RCC 7860 (cell line): ENCODE measurements around the gene SLC35F2.
"Not testable (repeated sequence)": the region's sequence is repeated elsewhere in the genome, so short reads cannot be mapped to it uniquely, and the experiment has no call there.

Experiments
- DNase-seq: peaks from one replicate; pipeline ENCODE4 v3.0.0-alpha.2; 2015; ENCODE audit warnings: low spot score
- FAIRE-seq: peaks from 2 replicates; lab custom pipeline; 2012; peaks lifted over from hg19 to GRCh38; lab: Jason Lieb, UNC

Gene SLC35F2

GRCh38 chr11:107842412-107843100, 16.0 kb downstream of the SLC35F2 start:
- no peak for FAIRE-seq
- DNase-seq = no peak

GRCh38 chr11:107840129-107840484, 18.5 kb downstream of the SLC35F2 start:
- no peak for DNase-seq
- FAIRE-seq = no peak

- no peak for DNase-seq
- FAIRE-seq = no peak
Observed at GRCh38 chr11:107836851-107837250, 21.7 kb downstream of the SLC35F2 start.

GRCh38 chr11:107834995-107835394, 23.6 kb downstream of the SLC35F2 start:
- DNase-seq (no peak), FAIRE-seq (no peak)

DNA sequence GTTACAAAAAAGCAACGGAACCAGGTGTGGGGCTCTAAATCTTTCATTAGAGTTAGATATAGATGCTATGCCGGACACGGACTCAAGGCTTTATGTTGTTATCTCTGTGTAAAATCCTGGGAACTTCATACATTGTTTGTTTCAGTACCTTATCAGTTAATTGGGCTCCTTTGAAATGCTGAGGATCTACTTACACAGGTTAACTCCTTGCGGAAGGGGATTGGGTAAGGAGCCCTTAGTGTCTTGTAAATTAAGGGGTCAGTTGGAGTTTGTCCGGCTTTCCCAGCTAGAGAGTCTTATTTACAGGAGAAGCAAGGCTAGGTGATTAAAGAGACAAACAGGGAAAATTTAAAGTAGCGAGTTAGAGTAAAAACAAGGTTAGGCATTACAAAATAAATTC, 24.7 kb downstream of the SLC35F2 start:
- not testable (repeated sequence) for DNase-seq, FAIRE-seq

DNA sequence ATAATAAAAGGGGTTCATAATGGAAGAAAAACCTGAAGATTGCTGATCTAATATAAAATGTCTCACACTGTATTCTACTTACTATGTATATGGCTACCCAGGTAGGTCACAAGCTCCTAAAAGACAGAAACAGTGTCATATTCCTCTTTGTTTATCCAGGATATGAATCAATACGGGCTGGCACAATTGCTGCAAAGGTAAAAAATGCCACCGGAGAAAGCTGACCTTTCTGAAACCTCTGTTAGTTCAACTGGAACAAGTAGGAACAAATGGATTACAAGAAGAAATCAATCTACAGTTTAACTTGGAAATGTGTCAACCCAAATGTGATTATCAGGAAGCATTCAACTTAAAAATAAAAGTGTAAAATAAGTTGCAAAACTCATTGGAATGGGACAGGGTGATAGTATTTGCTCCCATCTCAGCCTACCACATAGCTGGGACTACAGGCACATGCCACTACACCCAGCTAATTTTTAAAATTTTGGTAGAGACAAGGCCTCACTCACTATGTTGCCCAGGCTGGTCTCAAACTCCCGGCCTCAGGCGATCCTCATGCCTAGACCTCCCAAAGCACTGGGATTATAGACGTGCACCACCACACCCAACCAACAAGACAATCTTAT, 27.6 kb downstream of the SLC35F2 start:
- FAIRE-seq (peak; percentile 58), DNase-seq (no peak)

DNA sequence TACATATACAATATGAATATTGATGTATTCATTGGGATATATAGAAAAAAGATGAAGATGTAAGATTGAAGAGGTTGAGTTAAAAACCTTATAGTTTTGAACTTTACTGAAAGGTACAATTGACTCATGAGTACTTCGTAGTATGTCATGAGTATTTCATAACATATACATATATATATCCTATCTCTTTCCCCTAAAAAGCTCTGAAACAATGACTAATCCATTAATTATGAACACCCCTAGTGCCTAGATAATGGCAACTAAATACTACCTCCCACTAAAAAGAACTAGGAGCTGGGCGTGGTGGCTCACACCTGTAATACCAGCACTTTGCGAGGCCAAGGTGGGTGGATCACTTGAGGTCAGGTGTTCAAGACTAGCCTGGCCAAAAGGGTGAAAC, 31.5 kb downstream of the SLC35F2 start:
- DNase-seq = no peak
- FAIRE-seq = no peak

DNA sequence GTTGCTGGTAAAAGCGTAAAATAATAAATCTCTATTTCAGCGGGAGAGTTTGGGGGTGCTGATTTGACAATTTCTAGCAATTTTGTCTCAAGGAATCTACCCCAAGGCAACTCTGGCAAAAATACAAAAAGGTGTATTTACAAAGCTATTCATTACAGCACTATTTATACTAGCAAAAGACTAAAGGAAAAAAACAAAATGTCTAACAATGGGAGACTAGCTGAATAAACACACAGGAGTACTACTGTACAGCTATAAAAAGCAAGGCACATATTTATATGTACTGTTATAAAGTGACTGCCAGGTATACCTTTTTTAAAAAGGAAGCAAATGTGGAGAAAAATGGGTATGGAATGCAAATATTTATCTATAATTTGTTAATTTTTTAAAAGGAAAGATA, 32.7 kb downstream of the SLC35F2 start:
- FAIRE-seq = no peak
- DNase-seq = no peak

DNA sequence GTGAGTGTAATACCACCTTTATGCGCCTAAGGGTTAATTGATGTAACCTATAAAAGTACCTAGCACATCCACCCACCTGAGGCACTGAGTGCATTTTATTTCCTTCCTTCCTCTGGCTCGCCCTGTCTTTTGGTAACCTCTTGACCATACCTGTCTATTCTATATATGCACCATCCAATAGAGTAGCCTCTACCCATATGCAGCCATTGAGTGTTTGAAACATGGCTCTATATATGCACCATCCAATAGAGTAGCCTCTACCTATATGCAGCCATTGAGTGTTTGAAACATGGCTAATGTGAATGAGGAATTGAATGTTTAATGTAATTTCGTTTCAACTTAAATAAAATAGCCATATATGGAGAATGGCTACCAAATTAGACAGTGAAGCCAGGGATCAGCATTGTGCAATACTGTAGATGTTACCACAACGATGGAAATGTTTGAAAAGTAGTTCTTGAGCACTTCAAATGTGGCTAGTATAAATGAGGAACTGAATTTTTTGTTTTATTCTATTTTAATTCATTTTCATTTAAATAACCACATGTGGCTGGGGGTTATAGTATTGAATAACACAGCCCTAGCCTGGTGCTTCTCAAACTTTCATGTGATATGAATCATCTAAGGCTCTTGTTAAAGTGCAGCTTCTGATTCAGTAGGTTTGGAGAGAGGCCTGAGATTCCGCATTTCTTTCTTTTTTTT, 33.8 kb downstream of the SLC35F2 start:
- FAIRE-seq (no peak), DNase-seq (no peak)

DNA sequence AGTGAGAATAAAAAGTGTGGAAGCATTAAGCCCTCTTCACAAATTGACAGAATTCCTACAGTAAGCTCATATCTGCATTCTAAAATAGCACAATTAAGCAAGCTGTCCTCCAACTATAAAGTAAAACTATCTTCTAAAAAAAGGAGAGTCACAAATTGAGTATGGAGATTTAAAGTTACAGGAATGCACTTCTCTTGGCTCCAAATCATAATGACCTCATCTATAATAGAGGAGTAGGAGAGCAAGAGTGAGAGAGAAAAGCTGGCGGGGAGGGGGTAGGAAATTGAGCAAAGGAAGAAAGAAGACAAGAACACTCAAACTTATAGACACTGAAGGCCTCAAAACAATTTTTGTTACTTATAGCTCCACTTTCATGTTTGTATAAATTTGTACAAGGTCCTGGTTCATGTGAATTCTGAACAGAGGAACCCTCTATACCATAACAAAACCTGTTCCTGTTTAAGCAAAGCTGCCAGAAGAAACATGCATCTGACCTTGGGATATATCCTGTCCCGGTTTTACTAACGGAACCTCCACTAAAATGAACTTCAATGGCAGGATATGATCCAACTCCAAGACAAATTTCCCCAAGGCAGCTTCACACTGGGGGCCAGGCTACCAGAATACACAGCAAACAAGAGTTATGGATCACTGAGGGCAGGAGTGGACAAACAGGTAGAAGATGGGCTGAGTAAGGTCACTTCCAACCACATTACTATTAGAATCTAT, 37.2 kb downstream of the SLC35F2 start:
- DNase-seq (no peak), FAIRE-seq (no peak)

DNA sequence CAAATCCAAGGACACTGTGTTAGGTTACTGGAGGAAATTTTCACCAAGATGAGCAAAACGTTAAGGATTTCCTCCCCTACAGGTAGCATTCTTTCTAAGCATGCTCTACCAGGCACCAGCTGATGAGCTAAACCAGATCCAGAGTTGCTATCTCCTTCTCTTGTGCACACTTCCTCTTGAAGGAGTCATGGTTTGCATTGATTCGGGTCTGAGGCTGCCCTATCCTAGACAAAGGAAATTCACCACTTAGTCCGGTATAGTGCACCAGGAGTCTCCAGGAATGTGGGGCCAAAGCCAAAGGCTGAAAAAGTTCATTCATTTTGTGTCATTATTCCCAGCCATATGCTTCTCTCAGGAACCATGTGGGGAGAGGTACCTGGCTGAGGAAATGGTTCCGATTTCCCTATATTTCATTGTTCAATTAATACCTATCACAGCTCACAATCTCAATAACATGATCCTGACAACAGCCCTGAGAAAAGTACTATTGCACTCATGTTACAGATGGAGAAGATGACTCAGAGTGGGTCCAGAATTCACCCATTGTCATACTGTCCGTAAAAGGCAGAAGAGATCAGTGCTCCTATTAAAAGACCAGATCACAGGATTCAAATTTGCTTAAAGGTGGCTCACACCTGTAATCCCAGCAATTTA, 39.1 kb downstream of the SLC35F2 start:
- DNase-seq (no peak), FAIRE-seq (no peak)

- DNase-seq (no peak), FAIRE-seq (no peak)
Observed at GRCh38 chr11:107818491-107818890, 40.1 kb downstream of the SLC35F2 start.

GRCh38 chr11:107816028-107816427, 42.6 kb downstream of the SLC35F2 start:
- DNase-seq (no peak), FAIRE-seq (no peak)

- DNase-seq (no peak), FAIRE-seq (no peak)
Observed at GRCh38 chr11:107810875-107811274, 47.7 kb downstream of the SLC35F2 start.

DNA sequence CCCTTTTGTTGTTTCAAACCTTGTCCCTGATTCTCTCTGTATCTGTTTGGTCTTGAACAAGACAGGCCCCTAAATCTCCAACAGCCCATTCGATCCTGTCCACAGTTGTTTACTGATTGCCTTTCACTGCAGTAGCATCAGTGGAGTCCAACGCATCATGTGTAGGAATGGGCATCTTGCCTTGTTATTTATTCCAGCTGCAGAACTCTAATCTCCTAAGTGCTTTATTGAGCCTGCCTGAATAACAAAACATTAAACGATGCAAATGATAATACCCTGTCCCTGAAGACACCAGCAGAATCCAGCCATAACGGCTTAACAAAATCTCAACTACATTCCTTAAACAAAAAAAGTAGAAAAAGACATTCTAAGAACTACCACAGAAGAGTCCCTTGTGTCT, 50.1 kb downstream of the SLC35F2 start:
- DNase-seq (no peak), FAIRE-seq (no peak)

GRCh38 chr11:107804971-107805370, 53.6 kb downstream of the SLC35F2 start:
- no peak for FAIRE-seq
- no peak for DNase-seq

- DNase-seq = no peak
- no peak for FAIRE-seq
Observed at GRCh38 chr11:107804211-107804610, 54.4 kb downstream of the SLC35F2 start.

DNA sequence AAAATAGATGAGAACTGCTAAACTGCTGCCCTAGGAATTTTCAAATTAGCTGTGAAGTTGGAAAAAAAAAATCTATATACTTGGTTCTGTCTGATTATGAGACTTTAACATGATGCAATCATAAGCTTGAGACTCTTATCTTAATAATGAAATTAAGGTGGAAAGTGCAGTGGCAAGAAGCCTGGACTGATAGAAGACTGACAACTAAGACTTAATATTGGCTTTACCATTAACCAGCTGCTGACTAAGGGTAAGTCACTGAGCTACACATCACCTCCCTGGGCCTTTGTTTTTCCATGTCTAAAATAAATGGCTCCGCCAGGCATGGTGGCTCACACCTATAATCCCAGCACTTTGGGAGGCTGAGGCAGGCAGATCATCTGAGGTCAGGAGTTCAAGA, 56.9 kb downstream of the SLC35F2 start:
- FAIRE-seq (peak; percentile 91), DNase-seq (peak; percentile 79)

DNA sequence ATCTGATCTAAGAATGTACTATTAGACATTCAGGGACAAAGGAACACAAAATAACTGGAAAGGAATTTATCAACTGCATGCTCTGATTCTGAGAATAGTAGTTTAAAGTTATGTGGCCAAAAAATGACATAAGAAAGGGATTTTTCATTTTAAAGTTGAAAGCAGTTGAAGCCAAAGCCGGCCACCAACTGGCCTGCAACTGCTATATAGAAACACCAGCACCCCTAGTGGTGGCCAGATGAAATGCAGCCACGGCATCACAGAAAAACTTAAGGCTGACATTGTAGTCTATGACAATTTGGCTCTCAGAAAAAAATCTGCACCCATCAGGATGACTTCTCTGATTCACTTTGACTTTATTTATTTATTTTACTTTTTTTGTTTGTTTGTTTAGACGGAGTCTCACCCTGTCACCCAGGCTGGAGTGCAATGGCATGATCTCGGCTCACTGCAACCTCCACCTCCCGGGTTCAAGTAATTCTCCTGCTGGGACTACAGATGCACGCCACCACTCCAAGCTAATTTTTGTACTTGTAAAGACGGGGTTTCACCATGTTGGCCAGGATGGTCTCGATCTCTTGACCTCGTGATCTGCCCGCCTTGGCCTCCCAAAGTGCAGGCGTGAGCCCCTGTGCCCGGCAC, 59.2 kb downstream of the SLC35F2 start:
- peak; percentile 59 for FAIRE-seq
- peak; percentile 42 for DNase-seq

GRCh38 chr11:107792049-107792443, 66.5 kb downstream of the SLC35F2 start:
- DNase-seq (no peak), FAIRE-seq (no peak)
